Measurements from ENCODE around the gene TCEANC. TPM values are rescaled to one million over a fixed set of nuclear protein-coding genes. Genes with fewer than 3 reads are reported as not detected.

TCEANC gene
- total RNA-seq, 1 experiment from 2014 or later = 0.92 TPM

DNA sequence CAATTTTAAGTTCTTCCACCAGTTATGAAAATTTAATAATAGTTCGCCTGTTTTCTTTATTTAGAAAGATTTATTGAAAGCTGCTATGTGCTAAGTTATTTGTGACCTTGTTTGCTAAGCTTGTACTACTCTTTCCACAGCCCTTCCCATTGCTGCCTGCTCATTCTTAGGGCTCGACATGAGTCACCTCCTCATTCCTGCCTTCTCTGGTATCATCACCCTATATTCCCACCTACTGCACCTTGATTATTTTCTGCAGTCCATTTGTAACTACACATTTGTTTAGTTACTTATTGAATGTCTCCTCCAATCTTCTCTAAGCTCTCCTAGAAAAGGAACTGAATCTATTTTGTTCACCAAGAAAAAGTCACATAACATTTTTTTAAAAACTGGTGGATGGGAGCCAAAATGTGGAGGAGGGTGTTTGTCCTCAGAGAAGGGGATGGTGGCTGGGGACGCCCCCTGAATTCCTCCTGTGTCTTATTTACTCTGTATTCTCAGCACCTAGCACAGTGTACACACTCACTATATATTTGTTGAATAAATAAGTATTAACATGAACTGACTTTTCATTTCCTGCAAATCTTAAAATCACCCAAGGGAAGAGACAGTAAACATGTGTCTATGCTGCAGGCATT, 32.3 kb downstream of the TCEANC start:
- H3K36me3 ChIP-seq (ENCODE audit: control insufficient read depth, insufficient read depth, low read length) = no peaks in the 10 kb centered on the region
- no peak overlapping the region for H3K4me3 ChIP-seq (ENCODE audit: low read depth in 2 of 2, low read length in 2 of 2)
- DNase-seq (ENCODE audit: low read depth, low spot score) = no peak
- ATAC-seq = no peak
- ChIA-PET POLR2A (no interaction called here), CTCF (no interaction called here)
- no peaks in the 10 kb centered on the region for H3K4me1 ChIP-seq (ENCODE audit: control insufficient read depth, insufficient read depth, low read length)
- H3K9me3 ChIP-seq (ENCODE audit: control insufficient read depth, insufficient read depth, low read depth, low read length) = no peaks in the 10 kb centered on the region
- intact Hi-C loops (cut with micrococcal nuclease; ENCODE audit: unreplicated experiment) (no loop called here), in situ Hi-C loops (cut with HindIII; ENCODE audit: low pct_unique_long_range_greater_than_20kb, low sequenced_read_pairs) (no loop called here)
- TF ChIP-seq, protein P1, sequence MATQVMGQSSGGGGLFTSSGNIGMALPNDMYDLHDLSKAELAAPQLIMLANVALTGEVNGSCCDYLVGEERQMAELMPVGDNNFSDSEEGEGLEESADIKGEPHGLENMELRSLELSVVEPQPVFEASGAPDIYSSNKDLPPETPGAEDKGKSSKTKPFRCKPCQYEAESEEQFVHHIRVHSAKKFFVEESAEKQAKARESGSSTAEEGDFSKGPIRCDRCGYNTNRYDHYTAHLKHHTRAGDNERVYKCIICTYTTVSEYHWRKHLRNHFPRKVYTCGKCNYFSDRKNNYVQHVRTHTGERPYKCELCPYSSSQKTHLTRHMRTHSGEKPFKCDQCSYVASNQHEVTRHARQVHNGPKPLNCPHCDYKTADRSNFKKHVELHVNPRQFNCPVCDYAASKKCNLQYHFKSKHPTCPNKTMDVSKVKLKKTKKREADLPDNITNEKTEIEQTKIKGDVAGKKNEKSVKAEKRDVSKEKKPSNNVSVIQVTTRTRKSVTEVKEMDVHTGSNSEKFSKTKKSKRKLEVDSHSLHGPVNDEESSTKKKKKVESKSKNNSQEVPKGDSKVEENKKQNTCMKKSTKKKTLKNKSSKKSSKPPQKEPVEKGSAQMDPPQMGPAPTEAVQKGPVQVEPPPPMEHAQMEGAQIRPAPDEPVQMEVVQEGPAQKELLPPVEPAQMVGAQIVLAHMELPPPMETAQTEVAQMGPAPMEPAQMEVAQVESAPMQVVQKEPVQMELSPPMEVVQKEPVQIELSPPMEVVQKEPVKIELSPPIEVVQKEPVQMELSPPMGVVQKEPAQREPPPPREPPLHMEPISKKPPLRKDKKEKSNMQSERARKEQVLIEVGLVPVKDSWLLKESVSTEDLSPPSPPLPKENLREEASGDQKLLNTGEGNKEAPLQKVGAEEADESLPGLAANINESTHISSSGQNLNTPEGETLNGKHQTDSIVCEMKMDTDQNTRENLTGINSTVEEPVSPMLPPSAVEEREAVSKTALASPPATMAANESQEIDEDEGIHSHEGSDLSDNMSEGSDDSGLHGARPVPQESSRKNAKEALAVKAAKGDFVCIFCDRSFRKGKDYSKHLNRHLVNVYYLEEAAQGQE (IDR thresholded peaks at IDR 0.05; ENCODE audit: insufficient read depth in 1 of 2, low read depth in 2 of 2, low read length in 1 of 2) = no peak
- no peak for TF ChIP-seq TCF7L2 (IDR thresholded peaks at IDR 0.05; ENCODE audit: low read depth, low read length)
- TF ChIP-seq POLR2AphosphoS5 (IDR thresholded peaks at IDR 0.05; ENCODE audit: low read depth, low read length) = no peak
- TF ChIP-seq SIN3A (IDR thresholded peaks at IDR 0.05; ENCODE audit: borderline replicate concordance, insufficient read depth, low read depth, low read length) = no peak
- TF ChIP-seq, protein P2, sequence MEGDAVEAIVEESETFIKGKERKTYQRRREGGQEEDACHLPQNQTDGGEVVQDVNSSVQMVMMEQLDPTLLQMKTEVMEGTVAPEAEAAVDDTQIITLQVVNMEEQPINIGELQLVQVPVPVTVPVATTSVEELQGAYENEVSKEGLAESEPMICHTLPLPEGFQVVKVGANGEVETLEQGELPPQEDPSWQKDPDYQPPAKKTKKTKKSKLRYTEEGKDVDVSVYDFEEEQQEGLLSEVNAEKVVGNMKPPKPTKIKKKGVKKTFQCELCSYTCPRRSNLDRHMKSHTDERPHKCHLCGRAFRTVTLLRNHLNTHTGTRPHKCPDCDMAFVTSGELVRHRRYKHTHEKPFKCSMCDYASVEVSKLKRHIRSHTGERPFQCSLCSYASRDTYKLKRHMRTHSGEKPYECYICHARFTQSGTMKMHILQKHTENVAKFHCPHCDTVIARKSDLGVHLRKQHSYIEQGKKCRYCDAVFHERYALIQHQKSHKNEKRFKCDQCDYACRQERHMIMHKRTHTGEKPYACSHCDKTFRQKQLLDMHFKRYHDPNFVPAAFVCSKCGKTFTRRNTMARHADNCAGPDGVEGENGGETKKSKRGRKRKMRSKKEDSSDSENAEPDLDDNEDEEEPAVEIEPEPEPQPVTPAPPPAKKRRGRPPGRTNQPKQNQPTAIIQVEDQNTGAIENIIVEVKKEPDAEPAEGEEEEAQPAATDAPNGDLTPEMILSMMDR (IDR thresholded peaks at IDR 0.05) = no peak
- no TSS peak for BruUV-seq (replicated peaks)
- H3K27ac ChIP-seq (ENCODE audit: low read length) = no peak overlapping the region
- H3K27me3 ChIP-seq (ENCODE audit: control insufficient read depth, insufficient read depth, low read length) = no peaks in the 10 kb centered on the region

DNA sequence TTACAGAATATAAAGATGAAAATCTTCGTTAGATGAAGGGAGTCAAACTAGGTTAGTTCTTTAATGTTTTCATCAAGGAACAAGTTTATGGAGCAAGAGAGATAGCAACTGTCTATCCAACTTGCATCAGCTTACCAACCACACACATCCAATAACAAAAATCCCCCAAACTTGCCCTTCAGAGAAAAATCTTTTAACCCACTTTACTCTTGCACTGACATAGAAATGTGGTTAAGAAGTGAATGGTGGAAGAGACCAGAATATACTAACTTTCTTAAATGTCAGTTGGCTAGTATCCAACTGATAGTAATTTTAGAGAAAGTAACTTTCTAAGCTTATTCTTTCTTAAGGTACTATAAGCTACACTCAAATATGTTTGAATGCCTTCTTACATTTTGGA, 34.3 kb downstream of the TCEANC start:
- no peak for DNase-seq (ENCODE audit: low read depth, low spot score)
- Histone ChIP-seq H3K36me3 (ENCODE audit: control insufficient read depth, insufficient read depth, low read length) (no peaks in the 10 kb centered on the region), H3K9me3 (ENCODE audit: control insufficient read depth, insufficient read depth, low read depth, low read length) (no peaks in the 10 kb centered on the region), H3K27ac (ENCODE audit: low read length) (no peak overlapping the region), H3K4me1 (ENCODE audit: control insufficient read depth, insufficient read depth, low read length) (no peaks in the 10 kb centered on the region; the same call in 1 of the 2 replicates), H3K4me3 (ENCODE audit: low read depth in 2 of 2, low read length in 2 of 2) (no peak overlapping the region), H3K27me3 (ENCODE audit: control insufficient read depth, insufficient read depth, low read length) (no peaks in the 10 kb centered on the region)
- ChIA-PET POLR2A (no interaction called here), CTCF (no interaction called here)
- intact Hi-C loops (cut with micrococcal nuclease; ENCODE audit: unreplicated experiment) = no loop called here
- in situ Hi-C loops (cut with HindIII; ENCODE audit: low pct_unique_long_range_greater_than_20kb, low sequenced_read_pairs) = no loop called here
- ATAC-seq = no peak
- TF ChIP-seq, protein P1 (IDR thresholded peaks at IDR 0.05; ENCODE audit: insufficient read depth in 1 of 2, low read depth in 2 of 2, low read length in 1 of 2) = no peak
- TF ChIP-seq, protein P2 (IDR thresholded peaks at IDR 0.05) = no peak
- TF ChIP-seq TCF7L2 (IDR thresholded peaks at IDR 0.05; ENCODE audit: low read depth, low read length) = no peak
- no peak for TF ChIP-seq POLR2AphosphoS5 (IDR thresholded peaks at IDR 0.05; ENCODE audit: low read depth, low read length)
- BruUV-seq (replicated peaks) = no TSS peak
